Psoas muscle (tissue), 8 donors: ENCODE measurements around the gene OR4D2. TPM values are rescaled to one million over a fixed set of nuclear protein-coding genes. Genes with fewer than 3 reads are reported as not detected.

ENCODE experiments used
- ATAC-seq, 4 donors: fragments of 200-7000 bp; cut with Tn5 transposase; one replicate each; pipeline ENCODE4 v1.9.1; 2020; ENCODE audit warnings: moderate library complexity in 3 of 4, mild to moderate bottlenecking in 2 of 4
- DNase-seq, 2 donors: peaks; one replicate each; pipeline ENCODE4 v3.0.0-alpha.2; 2020
- H3K27ac ChIP-seq: fragments of 200-600 bp; one replicate; pipeline ENCODE4 v1.8.0; 2022
- H3K27me3 ChIP-seq, 3 donors: fragments of 200-600 bp in 1 of 3; one replicate each; pipeline versions ENCODE4 v1.6.1 to v1.8.0; 2013 to 2022; ENCODE audit warnings: low read length in 2 of 3, mild to moderate bottlenecking in 2 of 3, moderate library complexity in 1 of 3; ENCODE audit not compliant: insufficient read depth in 3 of 3
- H3K36me3 ChIP-seq, 2 donors: fragments of 200-600 bp in 1 of 2; one replicate each; pipeline versions ENCODE4 v1.6.1 to v1.8.0; 2013 to 2022; ENCODE audit warnings: low read depth in 1 of 2, mild to moderate bottlenecking in 1 of 2, moderate library complexity in 1 of 2; ENCODE audit not compliant: insufficient read depth in 1 of 2
- H3K4me1 ChIP-seq: fragments of 200-600 bp; one replicate; pipeline ENCODE4 v1.8.0; 2022
- H3K4me3 ChIP-seq: fragments of 200-600 bp; one replicate; pipeline ENCODE4 v1.8.0; 2022; ENCODE audit warnings: mild to moderate bottlenecking
- H3K9me3 ChIP-seq: fragments of 200-600 bp; one replicate; pipeline ENCODE4 v1.8.0; 2022
- CTCF ChIP-seq: fragments of 200-600 bp; IDR thresholded peaks from one replicate; pipeline ENCODE4 v1.8.0; 2022; ENCODE audit warnings: antibody characterized with exemption
- WGBS, 3 donors: extraction: QIAGEN DNeasy Blood & Tissue Kit; methylation state at CpG; one replicate each; pipeline versions ENCODE4 v1.1.6 to v1.1.7; 2013; 5-methylcytosine and 5-hydroxymethylcytosine counted together
- intact Hi-C, 2 donors: fragments of 100-400 bp; cut with DNase I; formaldehyde crosslinking; loops; one replicate each; pipeline versions ENCODE4 v1.11.0 to v1.14.2; 2022
- polyA plus RNA-seq, 3 donors: library from polyadenylated mRNA; stranded (reverse); fragments of 200-250 nt; gene quantifications; one replicate each; pipeline ENCODE4 v1.2.3, GENCODE V29; 2013
- total RNA-seq, 4 donors: library from RNA; stranded (reverse); fragmentation: NEBNext Ultra II Directional in 2 of 4; extraction: Animal tissue kit (Norgen Biotek cat#: 25700) in 2 of 4; gene quantifications; one replicate each; pipeline versions ENCODE4 v1.2.1 to v1.2.4, GENCODE V29; 2021 to 2023
- donor health status: healthy with polysubstance abuse.
- donor health status: DM: no; HTN: no; CAD: no; lungs with moderate emphysema.
- donor health status: Bipolar disorder and iron deficiency.
- donor health status: healthy.
- donor health status: DM: yes; HTN: yes; CAD: no.
- donor health status: DM: no; HTN: no; CAD: no.
- donor health status: DM: no; HTN: no; CAD: no.
- donor health status: DM: yes; HTN: yes; CAD: no.

The OR4D2 gene
- total and polyA plus RNA-seq, 7 donors = not detected

- DNase-seq = no peak
- intact Hi-C loops = no loop called here
- H3K4me3 ChIP-seq = no peak overlapping the region
- TF ChIP-seq CTCF = no peak
- no peak overlapping the region for H3K27ac ChIP-seq
- H3K27me3 ChIP-seq = peaks cover 0 to 19% (median 3%) of the 10 kb centered on the region in 3 donors
- no peak for ATAC-seq
- no peaks in the 10 kb centered on the region for H3K4me1 ChIP-seq
- 7 to 18% (median 10%) methylated on average over 2 of the region's 2 CpGs for WGBS, 3 donors
- no peaks in the 10 kb centered on the region for H3K9me3 ChIP-seq
- H3K36me3 ChIP-seq = no peaks in the 10 kb centered on the region
Observed at GRCh38 chr17:58165981-58166380, 801 bp upstream of the OR4D2 start.

- no peak overlapping the region for H3K27ac ChIP-seq
- TF ChIP-seq CTCF = no peak
- 54 to 66% (median 64%) methylated on average over 4 of the region's 4 CpGs for WGBS, 3 donors
- no peak for DNase-seq
- no peak for ATAC-seq
- H3K27me3 ChIP-seq = peaks cover 0 to 19% (median 3%) of the 10 kb centered on the region in 3 donors
- no peak overlapping the region for H3K4me3 ChIP-seq
- H3K9me3 ChIP-seq = no peaks in the 10 kb centered on the region
- H3K36me3 ChIP-seq = no peaks in the 10 kb centered on the region
- no peaks in the 10 kb centered on the region for H3K4me1 ChIP-seq
- intact Hi-C loops = no loop called here
Observed at GRCh38 chr17:58170622-58171021, 3.8 kb downstream of the OR4D2 start.

- Histone ChIP-seq H3K9me3 (no peaks in the 10 kb centered on the region), H3K4me1 (no peaks in the 10 kb centered on the region), H3K36me3 (no peaks in the 10 kb centered on the region), H3K27me3 (peaks cover 0 to 15% (median 5%) of the 10 kb centered on the region in 3 donors), H3K4me3 (no peak overlapping the region), H3K27ac (no peak overlapping the region)
- ATAC-seq (no peak), DNase-seq (no peak)
- intact Hi-C loops = no loop called here
- peak; percentile 30 for TF ChIP-seq CTCF
- WGBS, 3 donors = 30 to 45% (median 34%) methylated on average over 2 of the region's 2 CpGs
Observed at GRCh38 chr17:58172369-58173071, 5.7 kb downstream of the OR4D2 start.

- DNase-seq (no peak), ATAC-seq (no peak)
- Histone ChIP-seq H3K9me3 (no peaks in the 10 kb centered on the region), H3K27me3 (peaks cover 0 to 11% (median 2%) of the 10 kb centered on the region in 3 donors), H3K4me3 (no peak overlapping the region), H3K27ac (no peak overlapping the region), H3K36me3 (no peaks in the 10 kb centered on the region), H3K4me1 (no peaks in the 10 kb centered on the region)
- intact Hi-C loops = no loop called here
- 49 to 51% (median 51%) methylated on average over 3 of the region's 3 CpGs for WGBS, 3 donors
- TF ChIP-seq CTCF = no peak
Observed at GRCh38 chr17:58174871-58175270, 8.1 kb downstream of the OR4D2 start.

GRCh38 chr17:58176200-58176599 lies 9.4 kb downstream of the OR4D2 start:
- ATAC-seq (no peak), DNase-seq (no peak)
- TF ChIP-seq CTCF = no peak
- H3K9me3 ChIP-seq = no peaks in the 10 kb centered on the region
- H3K27me3 ChIP-seq = peaks cover 0 to 6% (median 2%) of the 10 kb centered on the region in 3 donors
- intact Hi-C loops = no loop called here
- no peak overlapping the region for H3K4me3 ChIP-seq
- H3K27ac ChIP-seq = no peak overlapping the region
- H3K36me3 ChIP-seq = no peaks in the 10 kb centered on the region
- no peaks in the 10 kb centered on the region for H3K4me1 ChIP-seq
- 39 to 41% (median 40%) methylated on average over 7 of the region's 7 CpGs for WGBS, 3 donors
